GF-D8 (cell line): Measurements from ENCODE around the gene ESR2.
"Not testable (repeated sequence)": the region's sequence is repeated elsewhere in the genome, so short reads cannot be mapped to it uniquely, and the experiment has no call there.

Experiments used
- DNase-seq: peaks from one replicate; lab custom pipeline; 2025; lab: John Stamatoyannopoulos, UW

Gene ESR2

DNA sequence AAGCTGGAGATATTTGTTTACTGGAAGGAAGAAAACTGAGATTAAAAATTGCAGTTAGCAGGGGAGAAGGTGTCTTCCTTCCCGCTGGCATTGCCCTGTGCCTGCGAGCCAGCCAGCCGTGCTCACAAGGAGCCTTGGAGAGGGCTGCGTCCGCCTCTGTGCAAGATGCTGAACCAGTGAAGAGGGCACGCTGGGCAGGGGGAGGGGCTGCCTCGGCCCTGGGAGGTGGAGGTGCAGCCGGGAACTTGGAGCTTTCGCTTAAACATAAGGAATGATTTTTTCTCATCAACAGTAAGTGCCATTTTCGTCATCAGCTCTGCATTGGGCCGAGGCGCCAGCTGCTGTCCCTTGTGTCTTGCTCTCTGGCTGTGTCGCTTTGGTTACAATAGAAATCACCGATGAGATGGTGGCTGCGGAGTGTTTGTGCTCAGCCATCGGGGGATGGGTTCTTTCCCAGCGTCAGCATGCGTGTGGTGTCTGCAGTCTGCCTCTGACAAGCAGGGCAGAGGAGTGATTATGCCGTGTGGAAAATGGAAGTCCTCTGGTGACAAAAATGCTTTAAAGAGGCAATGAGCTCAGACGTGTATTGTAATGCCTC is 97.3 kb downstream of the ESR2 start:
- DNase-seq, result no peak

- DNase-seq, result no peak
Observed at GRCh38 chr14:64196056-64196455, 98.1 kb downstream of the ESR2 start.

DNA sequence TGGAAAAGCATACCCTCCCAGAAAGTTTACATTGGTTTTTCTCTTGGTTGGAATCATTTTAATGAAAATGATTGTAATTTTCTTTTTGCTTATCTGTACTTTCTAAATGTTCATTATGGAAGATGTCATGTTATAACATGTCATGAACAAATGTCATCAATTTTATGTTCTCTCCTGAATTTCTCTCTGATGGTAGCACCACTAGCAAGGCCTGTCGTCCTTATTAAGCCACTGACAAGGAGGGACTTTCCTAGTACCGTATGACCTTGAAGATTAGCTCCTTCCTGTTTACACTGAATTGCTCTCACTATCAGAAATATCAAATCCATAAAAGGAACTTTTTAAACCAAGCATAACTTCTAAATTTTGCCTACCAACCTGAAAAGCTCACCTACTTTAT is 99.0 kb downstream of the ESR2 start:
- no peak for DNase-seq

- DNase-seq, result no peak
Observed at GRCh38 chr14:64194404-64194803, 99.8 kb downstream of the ESR2 start.

DNA sequence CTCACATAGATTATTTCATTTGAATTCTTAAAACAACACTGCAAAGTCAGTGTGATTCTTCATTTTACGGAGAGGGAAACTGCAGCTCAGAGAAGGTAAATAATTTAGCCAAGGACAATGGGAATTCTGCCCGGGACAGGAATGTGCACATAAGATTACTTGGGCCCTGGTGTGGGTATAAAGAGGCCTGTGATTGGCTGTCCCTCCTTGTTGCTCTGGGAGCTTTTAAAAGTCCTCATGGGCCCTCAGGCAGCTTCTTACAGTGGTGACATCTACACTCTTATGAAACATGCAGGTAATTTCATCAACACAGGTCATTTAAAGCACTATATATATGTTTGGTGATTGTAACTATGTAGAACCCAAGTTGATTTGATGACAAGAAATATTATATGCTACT is 100.3 kb downstream of the ESR2 start:
- no peak for DNase-seq

GRCh38 chr14:64191756-64192155 is 102.4 kb downstream of the ESR2 start:
- no peak for DNase-seq

GRCh38 chr14:64190974-64191502 is 103.1 kb downstream of the ESR2 start:
- no peak for DNase-seq

GRCh38 chr14:64187331-64187730 is 106.8 kb downstream of the ESR2 start:
- no peak for DNase-seq

DNA sequence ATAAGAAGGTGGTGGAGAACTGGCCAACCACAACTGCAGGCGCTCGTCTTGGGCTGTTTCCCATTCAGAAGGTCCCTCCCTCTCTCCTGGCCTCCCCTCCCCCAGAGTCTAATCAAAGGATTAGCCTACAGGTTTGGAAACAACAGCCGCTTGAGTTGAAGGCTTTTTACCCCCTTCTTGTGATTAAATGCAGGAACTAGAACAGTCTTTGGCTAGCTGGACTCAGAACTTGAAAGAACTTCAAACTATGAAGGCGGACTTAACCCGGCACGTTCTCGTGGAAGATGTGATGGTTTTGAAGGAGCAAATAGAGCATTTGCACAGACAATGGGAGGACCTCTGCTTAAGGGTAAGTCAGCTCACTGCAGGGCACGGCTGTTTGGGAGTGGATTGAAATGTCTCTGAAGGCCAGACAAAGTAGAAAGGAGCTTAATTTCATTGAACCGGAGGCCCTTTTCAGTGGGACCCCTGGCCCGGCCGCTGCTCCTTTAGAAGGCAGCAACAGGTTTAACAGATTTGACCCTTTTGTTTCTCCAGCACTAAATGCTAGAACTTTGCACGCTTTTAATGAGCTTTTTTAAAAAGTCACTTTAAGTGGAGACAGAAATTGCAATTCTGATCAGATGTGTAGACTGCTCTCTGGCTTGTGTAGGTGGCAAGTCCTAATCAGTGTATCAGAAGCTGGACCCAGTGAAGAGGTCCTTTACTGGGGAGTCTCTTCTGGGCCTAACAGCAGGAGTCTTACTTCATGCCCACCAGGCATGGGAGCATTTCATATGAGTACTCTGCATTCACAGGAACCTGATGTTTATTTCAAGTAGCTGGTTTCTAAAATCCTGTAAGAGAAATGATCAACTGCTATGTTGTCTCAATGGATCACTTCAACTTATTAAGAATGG is 107.7 kb downstream of the ESR2 start:
- DNase-seq, result no peak

DNA sequence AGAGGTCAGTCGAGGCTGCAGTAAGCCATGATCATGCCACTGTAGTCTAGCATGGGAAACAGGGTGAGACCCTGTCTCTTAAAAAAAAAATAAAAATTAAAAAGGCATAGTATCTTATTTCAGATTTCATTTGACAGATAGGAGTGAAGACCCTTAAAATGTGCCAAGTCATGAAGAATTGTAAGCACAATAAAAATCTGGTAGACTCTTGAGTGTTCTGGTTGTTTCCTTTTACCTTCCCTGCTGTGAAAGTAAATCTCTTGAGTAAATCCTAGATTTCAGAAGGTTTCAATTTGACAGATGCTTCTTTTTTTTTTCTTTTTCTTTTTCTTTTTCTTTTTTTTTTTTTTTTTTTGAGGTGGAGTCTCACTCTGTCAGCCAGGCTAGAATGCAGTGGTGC is 109.0 kb downstream of the ESR2 start:
- no peak for DNase-seq

DNA sequence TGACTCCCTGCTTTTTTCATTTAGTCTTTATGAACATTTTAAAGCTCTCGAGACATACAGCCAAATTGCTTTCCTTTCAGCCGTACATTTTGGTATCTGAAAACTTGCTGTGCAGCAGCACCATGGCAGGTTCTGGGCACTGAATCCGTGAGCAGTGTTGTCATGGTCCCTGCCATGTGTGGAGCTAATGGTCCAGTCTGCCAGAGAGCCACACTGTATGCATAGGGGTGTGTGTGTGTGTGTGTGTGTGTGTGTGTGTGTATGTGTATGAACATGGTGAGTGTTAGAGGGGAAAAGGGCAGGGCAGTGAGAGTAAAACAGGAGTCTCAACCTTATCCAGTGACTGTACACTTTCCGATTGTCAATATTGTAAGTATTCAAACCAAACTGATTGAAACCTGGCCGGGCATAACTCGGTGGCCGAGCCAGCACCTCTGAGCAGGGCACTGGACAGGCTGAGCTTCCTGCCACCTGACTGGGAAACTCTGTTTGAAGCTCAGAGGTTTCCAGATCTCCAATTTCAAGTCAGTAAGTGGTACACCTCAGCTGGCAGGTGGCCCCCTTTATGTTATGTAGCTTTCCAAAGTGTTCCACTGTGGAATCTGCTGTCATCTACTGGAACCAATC is 110.0 kb downstream of the ESR2 start:
- DNase-seq, result no peak

DNA sequence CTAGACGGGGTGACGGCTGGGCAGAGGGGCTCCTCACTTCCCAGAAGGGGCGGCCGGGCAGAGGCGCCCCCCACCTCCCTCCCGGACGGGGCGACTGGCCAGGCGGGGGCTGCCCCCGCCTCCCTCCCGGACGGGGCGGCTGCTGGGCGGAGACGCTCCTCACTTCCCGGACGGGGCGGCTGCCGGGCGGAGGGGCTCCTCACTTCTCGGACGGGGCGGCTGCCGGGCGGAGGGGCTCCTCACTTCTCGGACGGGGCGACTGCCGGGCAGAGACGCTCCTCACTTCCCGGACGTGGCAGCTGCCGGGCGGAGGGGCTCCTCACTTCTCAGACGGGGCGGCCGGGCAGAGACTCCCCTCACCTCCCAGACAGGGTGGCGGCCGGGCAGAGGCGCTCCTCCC is 111.3 kb downstream of the ESR2 start:
- not testable (repeated sequence) for DNase-seq

- DNase-seq, result no peak
Observed at GRCh38 chr14:64178814-64179213, 115.4 kb downstream of the ESR2 start.

DNA sequence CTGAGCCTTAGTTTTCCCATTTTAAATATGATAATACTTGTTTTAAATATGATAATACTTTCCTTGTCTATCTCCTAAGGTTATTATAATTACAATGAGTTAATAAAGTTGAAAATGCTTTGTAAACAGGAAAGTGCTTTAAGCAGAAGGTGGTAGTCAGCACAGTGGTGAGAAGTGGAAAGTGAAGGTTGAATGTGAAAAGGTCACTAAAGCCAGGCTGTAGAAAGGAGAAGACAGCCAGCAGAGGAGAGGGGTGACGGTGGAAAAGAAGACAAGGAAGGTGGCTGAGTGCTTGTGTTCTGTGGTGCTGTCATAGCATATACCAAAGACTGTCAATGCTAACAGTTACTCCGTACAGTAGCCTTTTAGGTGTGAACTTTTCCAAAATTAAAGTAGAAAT is 117.8 kb downstream of the ESR2 start:
- DNase-seq, result no peak

- DNase-seq, result no peak
Observed at GRCh38 chr14:64174922-64175782, 119.0 kb downstream of the ESR2 start.

- no peak for DNase-seq
Observed at GRCh38 chr14:64170181-64170580, 124.0 kb downstream of the ESR2 start.

GRCh38 chr14:64159588-64159987 is 134.6 kb downstream of the ESR2 start:
- no peak for DNase-seq

- no peak for DNase-seq
Observed at GRCh38 chr14:64158608-64159007, 135.6 kb downstream of the ESR2 start.

- no peak for DNase-seq
Observed at GRCh38 chr14:64149921-64150320, 144.2 kb downstream of the ESR2 start.

- no peak for DNase-seq
Observed at GRCh38 chr14:64147126-64147790, 146.9 kb downstream of the ESR2 start.

- DNase-seq, result no peak
Observed at GRCh38 chr14:64137657-64138290, 156.4 kb downstream of the ESR2 start.
